Activated naive CD4-positive, alpha-beta T cell treated with anti-CD3 and anti-CD28 coated beads, Interleukin-2, amount 50 U/mL, for 24 hours (primary cell): Measurements from ENCODE around the gene NOX3.

Experiments
- H3K27ac Mint-ChIP-seq: one replicate; pipeline ENCODE4 v1.8.0; 2021; ENCODE audit warnings: mild to moderate bottlenecking, mixed read lengths
- H3K27me3 Mint-ChIP-seq: one replicate; pipeline ENCODE4 v1.8.0; 2021; ENCODE audit warnings: mixed read lengths
- H3K36me3 Mint-ChIP-seq: one replicate; pipeline ENCODE4 v1.8.0; 2021; ENCODE audit warnings: mixed read lengths
- H3K4me1 Mint-ChIP-seq: one replicate; pipeline ENCODE4 v1.8.0; 2021; ENCODE audit warnings: mixed read lengths
- H3K4me3 Mint-ChIP-seq: one replicate; pipeline ENCODE4 v1.8.0; 2021; ENCODE audit warnings: mild to moderate bottlenecking, mixed read lengths
- H3K9me3 Mint-ChIP-seq: one replicate; pipeline ENCODE4 v1.8.0; 2021; ENCODE audit warnings: mixed read lengths

The NOX3 gene

DNA sequence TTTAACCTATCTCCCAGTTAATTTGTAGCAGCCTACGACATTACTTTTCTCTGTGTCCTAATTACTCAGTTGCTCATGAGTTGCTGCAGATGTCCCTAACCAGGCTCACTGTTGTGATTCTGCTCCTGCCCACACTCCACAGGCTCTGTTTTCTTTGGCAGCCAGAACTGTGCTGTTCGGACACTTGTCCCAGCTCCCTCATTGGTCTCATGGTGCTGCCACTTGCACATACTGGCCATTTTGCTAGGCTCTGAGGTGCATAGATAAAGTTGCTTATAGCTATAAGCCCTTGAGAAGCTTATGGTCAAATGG is 55.0 kb downstream of the NOX3 start:
- H3K9me3 Mint-ChIP-seq = no peaks in the 10 kb centered on the region
- no peak overlapping the region for H3K27ac Mint-ChIP-seq
- no peaks in the 10 kb centered on the region for H3K36me3 Mint-ChIP-seq
- no peak overlapping the region for H3K4me3 Mint-ChIP-seq
- H3K27me3 Mint-ChIP-seq = no peaks in the 10 kb centered on the region
- H3K4me1 Mint-ChIP-seq = no peaks in the 10 kb centered on the region

DNA sequence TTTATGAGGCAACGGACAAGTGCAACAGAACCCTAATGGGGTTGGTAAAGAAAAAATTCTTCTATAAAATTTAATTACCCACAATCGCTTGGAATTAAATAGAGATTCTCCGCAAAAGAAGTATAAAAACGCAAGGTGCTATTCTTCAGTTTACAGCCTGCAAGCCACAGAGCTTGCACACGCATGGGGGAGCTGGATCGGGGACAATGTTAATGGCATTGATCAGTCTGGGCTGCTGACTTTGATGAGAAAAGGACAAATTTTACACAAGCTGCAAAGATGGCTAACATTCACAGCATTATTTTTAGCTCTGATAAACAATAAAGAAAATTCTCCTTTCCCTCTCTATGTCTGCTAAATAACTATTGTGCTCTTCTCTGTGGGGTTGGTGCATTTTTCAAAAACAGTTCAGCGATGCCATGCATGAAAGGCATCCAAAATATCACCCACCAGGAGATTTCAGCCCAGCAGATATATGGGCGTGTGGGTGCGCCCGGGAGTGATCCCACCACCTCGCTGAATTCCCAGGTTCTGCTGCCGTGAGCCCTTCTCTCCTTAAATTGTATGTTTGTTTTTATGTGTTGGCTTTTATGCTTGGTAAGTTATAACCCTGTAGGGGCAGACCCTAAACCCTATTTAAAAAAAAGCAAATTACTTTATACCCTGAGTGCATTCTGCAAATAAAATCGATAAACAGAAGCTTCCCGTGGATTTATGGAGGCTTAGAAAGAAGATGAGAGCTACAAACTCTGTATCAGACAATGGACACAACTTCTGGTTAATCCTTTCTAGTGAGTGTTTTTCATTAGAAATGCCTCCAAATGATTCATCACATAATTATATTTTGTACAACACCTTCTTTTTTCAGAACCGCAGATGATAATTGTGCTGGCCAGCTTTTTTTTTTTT is 55.6 kb downstream of the NOX3 start:
- H3K27me3 Mint-ChIP-seq = no peaks in the 10 kb centered on the region
- H3K4me1 Mint-ChIP-seq = no peaks in the 10 kb centered on the region
- H3K4me3 Mint-ChIP-seq = no peak overlapping the region

DNA sequence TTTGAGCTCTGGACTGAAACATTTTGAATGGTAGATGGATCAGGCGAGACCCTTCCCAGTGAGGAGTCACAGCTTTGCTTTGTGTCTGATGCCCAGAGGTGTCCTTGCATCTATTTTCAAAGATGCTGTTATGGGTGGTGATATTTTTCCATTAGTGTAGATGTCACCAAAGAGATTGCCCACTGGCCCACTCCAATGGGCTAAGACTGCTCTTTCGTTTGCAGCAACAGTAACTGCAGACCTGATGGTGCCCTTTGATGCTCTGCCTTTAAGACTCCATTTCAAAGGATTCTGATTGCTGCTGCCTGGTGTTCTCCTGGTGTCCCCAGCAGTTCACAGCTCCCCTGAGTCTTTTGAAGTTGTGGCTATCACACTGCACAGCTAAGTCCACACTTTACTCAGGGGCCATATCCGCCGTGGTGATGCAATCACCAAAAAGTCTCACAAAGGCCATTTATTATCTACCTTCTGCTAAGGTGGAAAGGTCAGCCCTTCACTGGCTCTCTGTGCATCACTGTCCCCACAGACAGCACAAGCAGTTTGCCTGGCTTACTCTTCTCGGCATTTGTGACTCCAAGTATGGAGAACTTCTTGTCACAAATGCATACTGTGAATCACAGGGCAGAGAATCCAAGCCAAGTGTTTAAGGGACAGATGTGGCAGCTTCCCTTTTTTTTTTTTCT is 56.4 kb downstream of the NOX3 start:
- Mint-ChIP-seq H3K9me3 (no peaks in the 10 kb centered on the region), H3K36me3 (no peaks in the 10 kb centered on the region), H3K27me3 (no peaks in the 10 kb centered on the region), H3K27ac (no peak overlapping the region), H3K4me3 (no peak overlapping the region), H3K4me1 (no peaks in the 10 kb centered on the region)

More for the DNA sequence above, 55.6 kb downstream of the NOX3 start:
- Mint-ChIP-seq H3K36me3 (no peaks in the 10 kb centered on the region), H3K9me3 (no peaks in the 10 kb centered on the region), H3K27ac (no peak overlapping the region)

DNA sequence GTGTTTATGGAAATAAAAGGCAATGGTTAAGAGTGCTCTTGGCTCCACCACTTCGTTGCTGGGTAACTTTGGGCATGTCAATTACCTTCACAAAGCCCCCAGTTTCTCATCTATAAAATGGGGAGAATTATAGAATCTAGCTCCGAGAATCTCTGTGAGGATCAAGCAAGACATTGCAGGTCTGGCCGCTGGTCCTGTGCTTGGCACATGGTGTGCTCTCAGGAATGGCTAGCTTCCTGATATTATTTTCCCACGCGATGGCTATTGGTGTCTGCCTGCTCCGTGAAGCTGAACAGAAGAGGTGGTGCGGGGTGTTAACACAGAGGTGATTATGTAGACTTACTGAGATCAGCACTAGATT is 57.0 kb downstream of the NOX3 start:
- no peak overlapping the region for H3K4me3 Mint-ChIP-seq
- no peak overlapping the region for H3K27ac Mint-ChIP-seq
- no peaks in the 10 kb centered on the region for H3K27me3 Mint-ChIP-seq

DNA sequence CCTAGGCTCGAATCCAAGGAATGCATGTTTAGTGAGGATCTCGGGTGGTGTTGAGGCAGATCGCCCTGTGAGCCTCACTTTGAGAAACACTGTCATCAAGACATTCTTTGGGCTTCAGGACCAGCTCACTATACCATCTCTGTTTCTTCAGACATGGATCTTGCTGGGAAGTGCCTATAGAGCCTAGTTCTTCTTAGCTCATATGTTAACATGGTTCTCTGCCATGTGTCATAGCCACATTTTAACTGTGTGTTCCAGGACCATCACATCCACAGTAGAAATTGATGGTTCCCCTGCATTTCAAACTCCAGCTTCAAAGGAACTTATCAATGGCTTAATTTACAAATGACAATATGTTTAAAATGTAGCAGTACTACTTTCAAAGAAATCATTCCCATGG is 57.4 kb downstream of the NOX3 start:
- no peaks in the 10 kb centered on the region for H3K9me3 Mint-ChIP-seq
- H3K4me3 Mint-ChIP-seq = no peak overlapping the region
- H3K4me1 Mint-ChIP-seq = no peaks in the 10 kb centered on the region
- no peak overlapping the region for H3K27ac Mint-ChIP-seq
- H3K36me3 Mint-ChIP-seq = no peaks in the 10 kb centered on the region
- no peaks in the 10 kb centered on the region for H3K27me3 Mint-ChIP-seq

More for the DNA sequence above, 57.0 kb downstream of the NOX3 start:
- no peaks in the 10 kb centered on the region for H3K9me3 Mint-ChIP-seq
- H3K4me1 Mint-ChIP-seq = no peaks in the 10 kb centered on the region
- H3K36me3 Mint-ChIP-seq = no peaks in the 10 kb centered on the region

DNA sequence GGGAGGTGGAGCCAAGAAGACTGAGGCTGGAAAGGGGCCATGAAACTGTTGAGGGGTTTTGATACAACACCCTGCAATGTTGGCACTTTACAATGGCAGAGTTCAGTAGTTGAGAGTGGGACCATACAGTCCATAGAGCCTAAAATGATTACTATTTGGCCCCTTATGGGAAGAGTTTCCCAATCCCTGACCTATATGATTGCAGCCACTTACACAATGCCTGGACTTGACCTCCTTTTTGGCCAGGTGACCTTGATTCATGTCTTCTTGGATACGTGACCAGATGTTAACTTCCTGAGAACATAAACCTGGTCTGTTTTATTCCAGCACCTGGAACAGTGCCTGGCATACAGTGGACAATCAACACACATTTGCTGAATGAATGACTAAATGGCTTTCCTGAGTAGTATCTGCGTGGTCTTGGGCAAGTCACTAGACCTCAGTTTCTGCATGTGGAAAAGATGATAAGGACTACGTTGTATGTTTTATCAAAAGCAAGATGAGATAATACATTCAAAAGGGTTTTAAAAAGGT is 58.4 kb downstream of the NOX3 start:
- no peak overlapping the region for H3K4me3 Mint-ChIP-seq
- no peaks in the 10 kb centered on the region for H3K27me3 Mint-ChIP-seq
- H3K36me3 Mint-ChIP-seq = no peaks in the 10 kb centered on the region
- no peak overlapping the region for H3K27ac Mint-ChIP-seq
- no peaks in the 10 kb centered on the region for H3K4me1 Mint-ChIP-seq
- H3K9me3 Mint-ChIP-seq = no peaks in the 10 kb centered on the region

DNA sequence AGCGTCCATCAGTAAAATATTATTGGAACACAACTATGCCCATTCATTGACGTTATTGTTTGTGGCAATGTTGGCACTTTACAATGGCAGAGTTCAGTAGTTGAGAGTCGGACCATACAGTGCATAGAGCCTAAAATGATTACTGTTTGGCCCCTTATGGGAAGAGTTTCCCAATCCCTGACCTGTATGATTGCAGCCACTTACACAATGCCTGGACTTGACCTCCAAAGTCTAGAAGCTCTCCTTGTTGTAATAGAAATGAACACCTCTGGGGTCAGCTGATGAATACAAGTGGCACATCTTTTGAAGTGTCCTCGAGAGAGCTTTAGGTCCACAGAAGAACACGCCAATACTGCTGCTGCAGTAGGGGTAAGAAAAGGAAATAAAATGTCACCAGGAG is 59.0 kb downstream of the NOX3 start:
- no peaks in the 10 kb centered on the region for H3K27me3 Mint-ChIP-seq
- H3K36me3 Mint-ChIP-seq = no peaks in the 10 kb centered on the region
- no peaks in the 10 kb centered on the region for H3K9me3 Mint-ChIP-seq
- H3K4me3 Mint-ChIP-seq = no peak overlapping the region
- no peak overlapping the region for H3K27ac Mint-ChIP-seq
- no peaks in the 10 kb centered on the region for H3K4me1 Mint-ChIP-seq

DNA sequence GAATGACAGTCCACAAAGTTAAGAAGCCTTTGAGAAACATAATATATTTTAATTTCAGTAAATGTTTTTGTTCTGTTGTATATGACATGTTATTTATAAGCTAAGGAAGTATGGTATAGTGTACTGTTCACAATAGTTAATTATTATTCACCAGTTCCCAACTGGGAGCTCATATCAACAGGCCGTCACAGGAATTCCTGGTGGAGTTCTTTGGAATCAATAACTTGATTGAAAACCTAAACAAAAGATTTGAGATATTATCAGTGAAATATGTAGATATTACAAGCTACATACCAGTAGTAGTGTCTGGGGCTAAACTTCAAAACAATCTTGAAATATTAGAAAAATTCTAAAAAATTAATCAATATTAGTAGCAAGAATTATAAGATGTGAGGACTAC is 60.3 kb downstream of the NOX3 start:
- H3K4me1 Mint-ChIP-seq = no peaks in the 10 kb centered on the region

DNA sequence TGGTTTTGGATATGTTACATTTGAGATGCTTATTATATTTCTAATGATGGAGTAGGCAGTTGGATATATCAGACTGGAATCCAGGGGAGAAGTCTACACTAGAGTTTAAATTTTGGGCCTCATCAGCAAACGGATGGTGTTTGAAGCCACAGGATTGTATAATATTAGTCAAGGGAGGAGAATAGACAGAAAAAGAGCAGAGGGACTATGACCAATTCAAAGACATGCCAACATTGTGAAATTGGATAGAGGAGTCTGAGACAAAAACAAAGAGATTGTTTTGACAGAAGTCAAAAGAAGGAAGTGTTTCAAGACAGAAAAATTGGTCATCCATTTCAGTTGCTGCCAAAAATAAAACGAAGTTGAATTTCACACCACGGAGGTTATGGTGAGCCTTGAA is 66.5 kb downstream of the NOX3 start:
- H3K36me3 Mint-ChIP-seq = no peaks in the 10 kb centered on the region
- peaks cover 9% of the 10 kb centered on the region for H3K9me3 Mint-ChIP-seq
- no peak overlapping the region for H3K27ac Mint-ChIP-seq
- H3K4me3 Mint-ChIP-seq = no peak overlapping the region
- H3K4me1 Mint-ChIP-seq = peaks cover 3% of the 10 kb centered on the region
- no peaks in the 10 kb centered on the region for H3K27me3 Mint-ChIP-seq

More for the DNA sequence above, 60.3 kb downstream of the NOX3 start:
- H3K27me3 Mint-ChIP-seq = no peaks in the 10 kb centered on the region
- H3K9me3 Mint-ChIP-seq = no peaks in the 10 kb centered on the region
- no peak overlapping the region for H3K4me3 Mint-ChIP-seq
- no peak overlapping the region for H3K27ac Mint-ChIP-seq
- no peaks in the 10 kb centered on the region for H3K36me3 Mint-ChIP-seq

DNA sequence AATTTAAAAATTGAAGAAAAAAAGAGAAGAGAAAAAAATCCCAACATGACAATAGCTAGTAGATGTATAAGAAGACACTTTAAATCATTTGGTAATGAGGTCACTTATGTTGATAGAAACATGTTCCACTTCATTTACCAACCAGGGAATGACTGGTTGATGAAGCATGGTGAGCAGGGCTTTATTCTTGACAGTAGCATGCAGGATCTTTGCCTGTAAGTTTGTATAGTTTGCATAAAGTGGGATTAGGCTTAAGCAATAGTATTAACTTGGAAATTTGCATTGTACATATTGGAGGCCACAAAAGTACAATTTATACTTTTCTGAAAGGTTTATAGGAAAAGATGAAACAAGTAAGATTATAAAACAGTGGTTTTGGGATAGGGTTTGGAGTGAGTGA is 67.0 kb downstream of the NOX3 start:
- Mint-ChIP-seq H3K27ac (no peak overlapping the region), H3K27me3 (no peaks in the 10 kb centered on the region), H3K4me1 (peaks cover 3% of the 10 kb centered on the region), H3K36me3 (no peaks in the 10 kb centered on the region), H3K9me3 (peaks cover 9% of the 10 kb centered on the region), H3K4me3 (no peak overlapping the region)

DNA sequence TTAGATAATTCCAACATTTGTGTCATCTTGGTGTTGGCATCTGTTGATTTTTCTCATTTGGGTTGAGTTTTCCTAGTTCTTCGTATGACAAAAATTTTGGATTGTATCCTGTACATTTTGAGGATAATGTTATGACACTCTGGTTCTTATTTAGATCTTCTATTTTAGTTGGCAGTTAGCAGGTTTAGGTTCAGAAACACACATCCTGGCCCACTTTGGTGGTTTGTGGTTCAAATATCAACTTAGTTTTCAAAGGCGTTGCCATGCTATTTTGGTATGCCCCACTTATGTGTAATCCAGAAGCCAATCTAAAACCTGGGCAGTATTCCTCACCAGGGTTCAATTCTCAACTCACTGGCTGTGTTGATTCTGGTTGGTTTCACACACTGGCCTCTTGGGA is 68.2 kb downstream of the NOX3 start:
- H3K9me3 Mint-ChIP-seq = peaks cover 9% of the 10 kb centered on the region
- no peak overlapping the region for H3K27ac Mint-ChIP-seq
- peaks cover 3% of the 10 kb centered on the region for H3K4me1 Mint-ChIP-seq
- no peak overlapping the region for H3K4me3 Mint-ChIP-seq
- no peaks in the 10 kb centered on the region for H3K27me3 Mint-ChIP-seq
- no peaks in the 10 kb centered on the region for H3K36me3 Mint-ChIP-seq

DNA sequence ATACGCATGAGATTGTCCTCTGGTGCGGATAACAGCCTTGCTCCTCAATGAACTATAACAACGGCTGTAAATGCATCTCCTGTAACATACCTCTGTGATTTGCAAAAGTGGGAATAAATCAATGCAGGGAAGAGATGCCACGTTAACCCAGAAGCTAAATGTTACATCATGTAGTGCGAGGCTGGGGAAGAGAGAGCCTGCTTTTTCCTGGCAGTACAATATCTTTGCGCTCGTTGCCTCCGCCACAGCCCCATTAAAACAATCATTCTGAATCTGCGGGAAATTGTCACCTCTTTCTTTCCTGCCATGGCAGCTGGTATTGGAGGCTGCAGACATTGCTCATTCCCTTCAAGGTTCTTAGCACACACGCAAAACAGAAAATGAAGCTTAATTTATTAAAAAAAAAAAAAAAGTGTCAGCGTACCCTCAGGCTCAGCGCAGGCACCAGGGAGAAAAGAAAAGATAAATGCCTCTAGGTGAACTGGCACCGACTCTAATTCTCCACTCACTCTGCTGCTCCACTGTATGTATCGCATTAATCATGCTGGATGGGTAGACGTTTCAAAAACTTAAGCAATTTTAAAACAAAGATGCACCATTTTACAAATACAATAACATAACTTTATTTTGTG is 71.2 kb downstream of the NOX3 start:
- Mint-ChIP-seq H3K4me1 (peaks cover 10% of the 10 kb centered on the region), H3K27me3 (no peaks in the 10 kb centered on the region), H3K36me3 (no peaks in the 10 kb centered on the region), H3K27ac (no peak overlapping the region), H3K4me3 (no peak overlapping the region), H3K9me3 (peaks cover 8% of the 10 kb centered on the region)

DNA sequence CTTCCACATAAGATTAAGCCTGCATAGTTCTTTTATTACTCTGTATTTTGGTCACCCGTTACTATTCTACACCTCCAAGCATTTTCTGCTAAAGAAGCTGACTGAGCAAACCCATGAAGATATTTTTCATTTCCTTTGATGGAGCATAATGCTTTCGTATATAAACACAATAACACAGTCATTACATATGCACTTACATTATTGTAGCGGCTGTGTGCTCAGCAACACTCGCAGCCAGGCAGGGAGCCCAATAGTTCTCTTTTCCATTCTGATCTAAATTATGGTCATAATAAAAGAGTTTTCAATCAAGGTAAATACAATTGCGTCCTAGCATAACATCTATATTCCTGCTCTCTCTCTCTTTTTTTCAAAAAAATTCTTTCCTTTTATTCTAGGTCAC is 71.7 kb downstream of the NOX3 start:
- Mint-ChIP-seq H3K27ac (no peak overlapping the region), H3K9me3 (peaks cover 3% of the 10 kb centered on the region), H3K36me3 (no peaks in the 10 kb centered on the region)

DNA sequence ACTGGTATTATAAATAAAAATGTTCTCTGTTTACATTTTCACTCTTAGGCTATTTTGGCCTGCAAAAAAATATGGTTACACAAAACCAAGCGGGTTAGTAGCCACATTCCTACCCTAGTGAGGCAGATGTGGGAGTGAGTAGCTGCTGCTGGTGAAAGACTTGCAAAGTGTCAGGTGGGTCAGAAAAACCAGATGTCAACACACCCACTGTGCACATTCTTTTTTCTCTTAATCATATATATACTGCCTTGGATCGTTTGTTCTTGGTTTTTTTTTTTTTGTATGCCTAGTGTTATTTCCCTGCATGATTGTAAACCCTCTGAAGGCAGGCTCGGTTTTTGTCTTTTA is 73.3 kb downstream of the NOX3 start:
- Mint-ChIP-seq H3K36me3 (no peaks in the 10 kb centered on the region), H3K27me3 (no peaks in the 10 kb centered on the region)

More for the DNA sequence above, 71.7 kb downstream of the NOX3 start:
- H3K4me3 Mint-ChIP-seq = no peak overlapping the region
- H3K27me3 Mint-ChIP-seq = no peaks in the 10 kb centered on the region
- peaks cover 10% of the 10 kb centered on the region for H3K4me1 Mint-ChIP-seq

DNA sequence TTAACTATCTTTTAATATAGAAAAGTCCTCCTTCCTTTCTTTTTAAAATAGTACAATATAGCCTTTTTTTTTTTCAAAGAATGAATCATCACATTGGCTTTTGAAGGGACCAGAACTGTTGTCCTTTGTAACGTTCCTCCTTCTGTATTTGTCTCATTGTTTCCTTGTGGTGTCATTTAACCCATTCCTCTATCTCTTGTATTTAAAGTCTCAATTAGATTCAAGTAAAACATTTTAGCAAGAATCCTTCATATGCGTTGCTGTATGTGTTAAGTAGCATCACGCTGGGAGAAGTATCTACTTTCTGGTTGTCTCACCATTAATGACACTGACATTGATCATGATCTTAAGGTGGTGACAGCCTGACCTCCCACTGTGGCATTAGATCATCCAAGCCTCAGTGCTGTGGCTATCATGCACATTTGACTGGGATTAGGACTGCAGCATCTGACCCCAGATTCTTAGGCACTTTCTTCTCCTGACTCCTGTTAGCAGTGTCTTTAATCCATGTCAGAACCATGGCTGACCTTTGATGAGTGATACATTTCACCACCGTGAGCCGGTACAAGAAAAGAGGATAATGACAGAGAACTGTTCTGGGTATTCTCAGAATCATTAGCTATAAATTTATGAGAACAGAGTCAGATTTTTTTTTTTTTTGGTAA is 73.8 kb downstream of the NOX3 start:
- no peaks in the 10 kb centered on the region for H3K36me3 Mint-ChIP-seq
- H3K9me3 Mint-ChIP-seq = no peaks in the 10 kb centered on the region
- H3K27ac Mint-ChIP-seq = no peak overlapping the region

More for the DNA sequence above, 73.3 kb downstream of the NOX3 start:
- Mint-ChIP-seq H3K9me3 (no peaks in the 10 kb centered on the region), H3K27ac (no peak overlapping the region), H3K4me1 (peaks cover 7% of the 10 kb centered on the region), H3K4me3 (no peak overlapping the region)

More for the DNA sequence above, 73.8 kb downstream of the NOX3 start:
- Mint-ChIP-seq H3K4me1 (peaks cover 7% of the 10 kb centered on the region), H3K4me3 (no peak overlapping the region), H3K27me3 (no peaks in the 10 kb centered on the region)
